Hepatic stellate cell (primary cell): Measurements from ENCODE around the gene KIAA1671.

Experiments
- DNase-seq: peaks from one replicate; pipeline ENCODE4 v3.0.0; 2011; ENCODE audit warnings: low spot score

KIAA1671 gene

DNA sequence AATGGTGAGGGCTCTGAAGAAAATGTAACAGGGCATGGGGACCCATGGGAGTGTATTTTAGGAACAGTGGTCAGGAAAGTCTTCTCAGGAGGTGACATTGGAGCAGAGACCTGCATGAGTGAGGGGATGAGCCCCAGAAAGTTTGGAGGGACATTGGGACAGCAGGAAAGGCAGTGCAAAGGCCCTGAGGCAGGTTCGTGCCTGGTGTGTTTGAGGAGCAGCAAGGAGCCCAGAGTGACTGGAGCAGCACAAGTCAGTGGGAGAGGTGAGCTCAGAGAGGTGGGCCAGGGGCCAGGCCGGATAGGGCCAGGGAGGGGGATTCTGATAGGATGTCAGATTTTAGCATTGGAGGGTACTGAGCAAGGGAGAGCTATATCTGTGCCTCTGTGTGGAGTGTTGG is 167.1 kb downstream of the KIAA1671 start:
- no peak for DNase-seq

GRCh38 chr22:25120093-25120561 is 167.6 kb downstream of the KIAA1671 start:
- no peak for DNase-seq

GRCh38 chr22:25120761-25121212 is 168.3 kb downstream of the KIAA1671 start:
- DNase-seq = no peak

- DNase-seq = no peak
Measured at GRCh38 chr22:25122136-25122764, 169.7 kb downstream of the KIAA1671 start.

- no peak for DNase-seq
Measured at GRCh38 chr22:25123677-25124076, 171.2 kb downstream of the KIAA1671 start.

DNA sequence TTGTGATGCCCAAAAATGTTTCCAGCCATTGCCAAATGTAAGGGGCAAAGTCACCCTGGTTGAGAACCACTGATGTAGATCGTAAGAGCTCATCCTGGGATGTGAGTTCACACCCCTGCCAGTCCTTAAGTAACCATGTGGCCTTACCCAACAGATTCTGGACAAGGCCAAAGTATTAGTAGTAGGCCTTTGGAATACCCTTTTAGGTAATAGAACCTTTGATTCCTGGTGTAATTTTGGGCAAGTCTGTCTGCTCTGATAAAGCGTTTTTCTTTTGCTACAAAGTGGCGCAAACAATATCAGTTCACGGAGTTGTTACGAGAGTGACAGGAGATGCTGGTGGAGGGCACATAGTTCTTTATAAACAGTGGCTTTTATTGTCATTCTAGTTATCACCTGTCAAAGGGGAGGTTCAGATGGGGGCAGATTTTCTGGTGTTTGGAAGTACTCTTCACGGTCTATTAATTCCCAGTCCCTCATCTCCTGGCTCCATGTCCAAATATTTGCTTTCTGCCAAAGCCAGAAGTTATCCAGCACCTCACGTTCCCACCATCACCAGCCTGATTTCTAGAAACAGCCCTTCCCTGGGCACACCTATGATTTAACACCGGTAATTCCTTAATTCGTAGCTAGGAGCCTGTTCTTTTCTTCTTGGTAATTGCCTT is 173.3 kb downstream of the KIAA1671 start:
- no peak for DNase-seq

DNA sequence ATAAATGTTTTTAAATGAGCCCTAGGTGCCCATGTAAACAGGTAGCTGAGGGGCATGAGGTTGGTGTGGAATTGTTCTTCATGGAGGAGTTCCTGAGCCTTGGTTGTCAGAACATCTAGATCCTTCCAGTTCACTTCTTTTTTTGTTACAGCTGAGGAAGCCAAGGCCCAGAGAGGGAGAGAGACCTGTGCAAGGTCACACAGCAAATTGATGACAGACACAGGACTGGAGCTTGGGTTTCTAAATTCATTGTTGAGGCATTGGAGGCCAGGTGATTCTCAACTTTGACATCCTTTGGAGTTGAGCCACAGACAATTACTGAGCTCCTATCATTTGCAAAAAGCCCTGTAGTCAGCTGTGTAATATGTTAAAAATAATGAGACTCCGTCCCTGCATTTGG is 174.0 kb downstream of the KIAA1671 start:
- DNase-seq = no peak

GRCh38 chr22:25127318-25127717 is 174.8 kb downstream of the KIAA1671 start:
- DNase-seq = no peak

DNA sequence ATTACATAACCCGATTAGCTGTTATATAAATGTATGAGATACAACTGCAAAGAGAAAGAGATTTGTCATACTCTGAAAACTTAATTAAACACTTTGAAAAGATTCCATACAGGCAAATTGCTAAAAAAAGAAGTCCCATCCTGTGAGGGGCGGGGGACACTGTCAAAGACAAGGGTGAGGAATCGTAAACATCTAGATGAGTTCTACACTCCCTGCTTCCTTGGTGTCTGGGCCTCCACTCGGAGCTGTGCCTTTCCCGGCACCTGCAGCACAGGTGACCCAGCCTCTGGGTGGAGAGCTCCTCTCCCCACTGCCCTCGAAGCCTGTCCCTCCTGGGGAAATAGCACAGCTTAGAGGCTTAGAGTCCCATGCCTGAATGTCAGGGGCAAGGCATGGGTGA is 177.9 kb downstream of the KIAA1671 start:
- no peak for DNase-seq

DNA sequence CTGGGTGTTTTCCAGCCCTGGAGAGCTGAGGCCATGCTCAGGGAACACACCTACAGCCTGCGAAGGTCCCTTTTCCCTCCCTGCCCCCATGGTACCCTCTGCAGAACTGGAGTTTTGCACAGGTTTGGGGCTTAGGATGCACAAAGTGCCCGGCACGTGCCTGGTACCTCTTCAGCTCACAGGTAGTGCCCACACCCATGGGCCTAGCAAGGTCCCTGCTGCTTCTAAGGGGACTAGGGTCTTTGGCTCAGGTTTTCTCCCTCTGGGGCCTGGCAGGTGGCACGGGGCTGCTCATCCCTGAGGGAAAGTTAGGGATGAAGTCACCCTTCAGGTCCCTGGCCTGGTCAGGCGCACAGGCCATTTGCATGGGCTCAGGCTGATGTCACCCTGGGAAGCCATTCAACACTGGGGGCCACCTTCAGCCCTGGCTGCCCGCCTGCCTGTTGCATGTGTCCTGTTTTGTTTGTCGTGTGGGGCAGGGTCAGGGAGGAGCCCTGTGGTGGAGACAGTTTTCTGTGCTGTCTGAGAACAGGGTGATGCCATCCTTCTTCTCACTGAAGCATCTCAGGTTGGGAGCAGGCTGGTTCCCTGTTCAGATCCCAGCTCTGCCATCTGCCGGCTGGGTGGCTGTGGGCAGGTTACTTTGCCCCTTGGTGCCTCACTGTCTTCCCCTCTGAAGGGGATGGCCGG is 178.8 kb downstream of the KIAA1671 start:
- no peak for DNase-seq

GRCh38 chr22:25134028-25134427 is 181.5 kb downstream of the KIAA1671 start:
- DNase-seq = no peak

- DNase-seq = no peak
Measured at GRCh38 chr22:25134451-25134850, 181.9 kb downstream of the KIAA1671 start.

DNA sequence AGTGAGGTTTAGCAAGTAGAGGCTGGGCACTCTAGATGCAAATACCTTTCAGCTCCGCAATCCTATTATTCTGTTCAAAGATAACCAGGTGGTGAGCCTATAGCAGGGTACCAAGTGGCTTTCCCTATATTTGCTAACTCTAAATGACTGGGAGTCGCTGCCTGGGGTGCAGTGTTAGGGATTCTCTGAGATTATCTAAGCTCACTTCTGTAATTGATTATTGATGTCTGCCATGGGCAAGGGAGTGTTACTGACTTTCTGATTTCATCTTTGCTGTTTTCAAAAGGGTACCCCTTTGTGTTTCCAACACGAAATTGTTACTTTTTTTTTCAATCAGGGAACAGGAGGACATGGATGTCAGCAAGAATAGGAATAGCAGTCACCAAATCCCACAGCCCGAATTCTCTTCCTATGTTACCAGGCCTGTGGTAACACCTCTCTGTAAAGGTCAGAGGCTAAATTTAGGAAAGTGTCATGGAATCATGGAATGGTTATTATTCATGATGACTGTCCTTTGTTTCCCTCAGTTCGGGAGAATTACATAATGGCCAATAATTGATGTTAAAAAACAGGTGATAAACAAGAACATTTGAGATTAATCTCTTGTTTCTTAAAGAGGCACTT is 184.5 kb downstream of the KIAA1671 start:
- no peak for DNase-seq

DNA sequence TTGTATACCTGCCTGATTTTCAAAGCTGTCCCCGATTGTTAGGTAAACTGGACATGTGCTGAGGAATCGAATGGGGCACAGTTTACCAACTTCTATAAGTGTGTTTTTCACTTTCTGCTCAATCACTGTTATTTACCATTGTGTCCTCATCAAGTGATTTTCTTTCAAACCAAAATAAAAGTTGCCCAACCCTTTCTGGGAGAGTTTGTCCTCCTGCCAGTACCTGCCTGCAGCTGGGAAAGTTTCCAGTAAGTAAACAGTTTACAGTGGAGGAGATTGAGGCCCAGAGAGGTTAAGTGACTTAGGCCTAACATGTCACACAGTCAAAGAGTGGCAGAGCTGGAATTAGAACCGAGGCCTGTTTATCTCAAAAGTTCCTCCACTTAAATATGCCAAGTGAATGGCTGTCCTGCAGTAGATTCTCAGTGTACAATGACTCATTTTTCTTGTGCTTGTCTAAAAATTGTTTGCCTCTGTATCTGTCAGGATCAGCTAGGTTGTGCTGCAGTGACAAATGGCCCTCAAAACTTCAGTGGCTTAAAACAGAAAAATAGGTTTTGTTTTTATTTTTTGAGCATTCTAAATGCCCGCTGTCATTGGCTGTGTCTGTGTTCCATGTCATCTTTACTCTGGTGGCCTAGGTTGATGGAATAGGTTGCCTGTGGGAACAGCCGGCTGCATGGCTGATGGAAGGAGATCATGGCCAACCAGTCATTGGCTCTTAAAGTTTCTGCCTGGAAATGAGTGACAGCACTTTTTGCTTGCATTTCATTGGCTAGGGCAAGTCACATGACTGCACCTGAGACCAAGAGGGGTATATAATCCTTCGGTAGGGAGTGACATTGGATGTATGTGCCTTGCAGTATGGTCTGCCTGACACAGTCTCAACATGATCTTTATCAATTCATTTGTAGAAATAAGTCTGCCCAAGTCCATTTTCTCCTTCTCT is 185.3 kb downstream of the KIAA1671 start:
- DNase-seq = no peak

- no peak for DNase-seq
Measured at GRCh38 chr22:25139062-25139461, 186.5 kb downstream of the KIAA1671 start.

DNA sequence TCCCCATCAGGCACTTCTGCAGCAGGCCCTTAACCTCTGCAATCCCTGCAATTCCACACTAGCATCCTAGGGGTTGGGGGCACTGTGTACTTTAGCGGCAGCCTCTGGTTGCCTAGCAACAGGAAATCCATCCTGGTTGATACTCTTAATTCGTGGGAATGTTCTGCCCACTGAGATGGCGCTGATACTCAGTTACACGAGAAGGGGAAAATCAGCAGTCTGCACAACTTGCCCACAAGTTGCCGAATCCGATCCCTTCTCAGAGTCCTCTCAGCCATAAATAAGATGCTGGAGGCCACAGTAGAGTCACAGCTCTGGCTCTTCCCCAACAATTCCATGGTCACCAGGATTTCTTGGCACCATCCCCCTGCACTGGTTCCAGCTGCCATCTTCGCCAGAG is 189.6 kb downstream of the KIAA1671 start:
- no peak for DNase-seq

- no peak for DNase-seq
Measured at GRCh38 chr22:25143156-25144076, 190.9 kb downstream of the KIAA1671 start.

DNA sequence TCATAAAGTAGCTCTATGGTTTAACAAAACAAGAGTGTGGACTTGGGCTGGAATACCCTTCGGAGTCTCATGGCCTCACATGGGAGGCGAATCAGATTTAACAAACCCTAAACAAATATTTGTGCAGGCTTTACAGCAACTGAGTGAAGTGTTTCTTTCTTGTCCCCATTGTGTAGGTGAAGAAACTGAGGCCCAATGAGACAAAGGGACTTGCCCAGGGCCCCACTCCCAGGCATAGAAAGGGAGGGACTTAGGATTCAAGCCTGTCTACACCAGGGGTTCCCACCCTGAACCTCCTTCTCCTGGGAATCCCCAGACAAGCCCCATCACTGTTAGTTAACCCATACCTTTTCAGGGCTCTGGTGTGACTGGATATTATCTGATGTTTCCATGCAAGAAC is 192.0 kb downstream of the KIAA1671 start:
- no peak for DNase-seq

DNA sequence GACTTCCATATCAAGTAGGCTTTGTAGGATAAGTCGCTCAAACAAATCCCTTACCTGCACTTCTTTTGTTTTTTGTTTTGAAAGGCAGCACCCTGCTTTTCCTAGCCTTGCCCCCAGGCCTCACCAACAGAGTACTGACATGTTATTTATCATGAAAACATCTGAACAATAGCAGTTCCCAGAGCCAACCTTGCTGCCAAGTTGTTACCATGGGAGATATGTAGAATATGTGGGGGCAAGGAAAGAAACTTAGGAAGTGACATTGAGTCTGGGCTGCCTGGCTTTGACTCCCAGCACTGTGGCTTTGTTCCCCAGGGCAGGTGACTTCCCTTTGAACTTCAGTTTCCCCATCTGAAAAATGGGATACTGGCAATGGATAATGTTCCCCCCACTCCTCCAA is 193.8 kb downstream of the KIAA1671 start:
- DNase-seq = no peak

- DNase-seq = no peak
Measured at GRCh38 chr22:25146906-25147641, 194.6 kb downstream of the KIAA1671 start.
